Measurements from ENCODE around the gene HBQ1. TPM values are rescaled to one million over a fixed set of nuclear protein-coding genes. Genes with fewer than 3 reads are reported as not detected.

HBQ1 gene
- total and polyA plus RNA-seq, 12 donors = 0.09 TPM; not detected in 11

- peaks cover 0 to 23% (median 18%) of the 10 kb centered on the region in 9 donors for H3K4me1 ChIP-seq
- no peak for TF ChIP-seq CTCF (IDR thresholded peaks at IDR 0.05)
- H3K9me3 ChIP-seq = no peaks in the 10 kb centered on the region
- intact Hi-C loops (cut with DNase I) = no loop called here
- no peaks in the 10 kb centered on the region for H3K36me3 ChIP-seq
- no peak for ATAC-seq
- H3K4me3 ChIP-seq = peak within 1 kb of the TSS in 7 of 10 donors; percentile 9 to 28 (median 24)
- DNase-seq = no peak
- 2% methylated on average over 73 to 75 of the region's 75 CpGs for WGBS, 2 donors
- no peak within 1 kb of the TSS for H3K27ac ChIP-seq
- peaks cover 37 to 76% (median 70%) of the 10 kb centered on the region in 7 donors for H3K27me3 ChIP-seq
These were observed 14.5 kb upstream of the HBQ1 start, which contains the start of gene HBM for GRCh38 chr16:165539-166374. TSS of gene HBM (plus strand) at chr16:165978. CDS start at chr16:165998, 20 bp downstream.

- Histone ChIP-seq H3K4me1 (peaks cover 0 to 23% (median 18%) of the 10 kb centered on the region in 9 donors), H3K9me3 (no peaks in the 10 kb centered on the region), H3K4me3 (peak overlapping the region in 2 of 10 donors; percentile 1 to 22), H3K27ac (no peak overlapping the region), H3K36me3 (no peaks in the 10 kb centered on the region), H3K27me3 (peaks cover 37 to 79% (median 70%) of the 10 kb centered on the region in 7 donors)
- TF ChIP-seq CTCF (IDR thresholded peaks at IDR 0.05) = no peak
- ATAC-seq (no peak), DNase-seq (no peak)
- 4 to 5% methylated on average over 45 of the region's 45 CpGs for WGBS, 2 donors
- intact Hi-C loops (cut with DNase I) = no loop called here
These were observed 13.7 kb upstream of the HBQ1 start for GRCh38 chr16:166375-167121.

GRCh38 chr16:167122-167690 lies 13.1 kb upstream of the HBQ1 start:
- Histone ChIP-seq H3K27ac (no peak overlapping the region), H3K9me3 (no peaks in the 10 kb centered on the region), H3K36me3 (no peaks in the 10 kb centered on the region), H3K27me3 (peaks cover 37 to 75% (median 73%) of the 10 kb centered on the region in 7 donors), H3K4me1 (peaks cover 0 to 23% (median 18%) of the 10 kb centered on the region in 9 donors), H3K4me3 (no peak overlapping the region)
- no peak for TF ChIP-seq CTCF (IDR thresholded peaks at IDR 0.05)
- DNase-seq (no peak), ATAC-seq (no peak)
- intact Hi-C loops (cut with DNase I) = no loop called here
- WGBS, 2 donors = 7 to 9% methylated on average over 11 of the region's 11 CpGs

- Histone ChIP-seq H3K9me3 (no peaks in the 10 kb centered on the region), H3K36me3 (no peaks in the 10 kb centered on the region), H3K27me3 (peaks cover 37 to 75% (median 71%) of the 10 kb centered on the region in 7 donors), H3K27ac (no peak overlapping the region), H3K4me1 (peaks cover 0 to 23% (median 18%) of the 10 kb centered on the region in 9 donors), H3K4me3 (no peak overlapping the region)
- intact Hi-C loops (cut with DNase I) = no loop called here
- DNase-seq = no peak
- no peak for ATAC-seq
- TF ChIP-seq CTCF (IDR thresholded peaks at IDR 0.05) = no peak
- WGBS, 2 donors = 45 to 48% methylated on average over 6 of the region's 6 CpGs
These were observed 11.8 kb upstream of the HBQ1 start for GRCh38 chr16:168424-168823.
